Immature natural killer cell (primary cell): Measurements from ENCODE around the gene TRIM71. TPM values are rescaled to one million over a fixed set of nuclear protein-coding genes. Genes with fewer than 3 reads are reported as not detected.

Source experiments
- DNase-seq, 3 donors: peaks; one replicate each; pipeline ENCODE4 v3.0.0; 2022; ENCODE audit warnings: mixed read lengths in 1 of 3
- H3K27ac Mint-ChIP-seq, 6 donors: one replicate each; pipeline ENCODE4 v1.8.0; 2020; ENCODE audit warnings: mixed read lengths in 6 of 6, mild to moderate bottlenecking in 5 of 6, inconsistent platforms in 4 of 6, moderate library complexity in 3 of 6
- H3K27me3 Mint-ChIP-seq, 3 donors: one replicate each; pipeline ENCODE4 v1.8.0; 2020 to 2021; ENCODE audit warnings: low read depth in 3 of 3, mild to moderate bottlenecking in 3 of 3, mixed read lengths in 3 of 3, moderate library complexity in 3 of 3, inconsistent platforms in 1 of 3
- H3K36me3 Mint-ChIP-seq, 3 donors: one replicate each; pipeline ENCODE4 v1.8.0; 2020; ENCODE audit warnings: mixed read lengths in 3 of 3, inconsistent platforms in 2 of 3, mild to moderate bottlenecking in 2 of 3
- H3K4me1 Mint-ChIP-seq, 2 donors: one replicate each; pipeline ENCODE4 v1.8.0; 2020; ENCODE audit warnings: inconsistent platforms in 2 of 2, mild to moderate bottlenecking in 2 of 2, mixed read lengths in 2 of 2, moderate library complexity in 1 of 2
- H3K4me3 Mint-ChIP-seq, 5 donors: one replicate each; pipeline ENCODE4 v1.8.0; 2020; ENCODE audit warnings: mild to moderate bottlenecking in 5 of 5, mixed read lengths in 5 of 5, inconsistent platforms in 3 of 5, moderate library complexity in 3 of 5
- H3K9me3 Mint-ChIP-seq, 6 donors: one replicate each; pipeline ENCODE4 v1.8.0; 2020; ENCODE audit warnings: mild to moderate bottlenecking in 6 of 6, mixed read lengths in 6 of 6, inconsistent platforms in 4 of 6, moderate library complexity in 3 of 6
- polyA plus RNA-seq, 3 donors: library from polyadenylated mRNA; unstranded; fragments of 300-500 nt; fragmentation: Illumina TruSeq; gene quantifications; one replicate each; pipeline ENCODE4 v1.2.3, GENCODE V29; 2021

Gene TRIM71
- polyA plus RNA-seq, 3 donors from 2014 or later, result not detected

DNA sequence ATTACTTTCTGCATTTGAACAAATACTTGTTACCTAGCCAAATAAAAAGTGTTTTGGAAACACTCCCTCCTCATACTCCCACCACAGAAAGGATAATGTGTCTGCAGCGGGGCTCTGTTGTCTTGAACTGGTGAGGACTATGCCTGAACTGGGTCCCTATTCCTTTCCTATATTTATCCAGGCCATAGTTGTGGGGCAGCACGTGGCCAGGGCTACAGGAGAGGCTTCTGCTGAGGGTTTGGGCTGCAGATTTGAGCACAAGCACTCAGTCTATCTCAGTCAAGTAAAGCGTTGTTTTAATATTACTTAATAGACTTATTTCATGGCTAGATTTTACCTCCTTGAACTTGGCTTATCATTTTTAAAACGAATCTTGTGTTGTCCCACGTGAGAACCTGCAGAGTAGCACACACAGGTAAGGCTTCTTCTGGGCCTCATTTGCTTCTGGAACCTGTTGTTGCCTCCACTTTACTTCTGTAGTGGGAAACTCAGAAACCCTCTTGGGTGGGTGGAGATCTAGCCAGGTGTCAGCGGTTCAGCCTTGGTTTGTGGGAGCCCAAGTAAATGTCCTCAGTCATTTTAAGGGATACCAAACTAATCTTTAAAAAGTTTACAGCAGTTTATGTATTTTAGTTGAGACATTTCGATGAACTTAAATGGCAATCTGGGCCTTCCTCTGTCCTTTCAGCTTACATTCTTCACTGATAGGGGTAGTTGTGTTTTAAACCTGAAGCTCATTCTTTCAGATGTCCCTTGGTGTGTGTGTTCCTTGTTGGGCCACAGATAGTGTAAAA, 51.1 kb downstream of the TRIM71 start:
- H3K9me3 Mint-ChIP-seq, result no peaks in the 10 kb centered on the region
- no peak for DNase-seq
- H3K36me3 Mint-ChIP-seq, result no peaks in the 10 kb centered on the region
- H3K27me3 Mint-ChIP-seq, result peaks cover 0 to 6% (median 0%) of the 10 kb centered on the region in 3 donors
- H3K27ac Mint-ChIP-seq, result no peak overlapping the region
- no peaks in the 10 kb centered on the region for H3K4me1 Mint-ChIP-seq
- H3K4me3 Mint-ChIP-seq, result no peak overlapping the region

DNA sequence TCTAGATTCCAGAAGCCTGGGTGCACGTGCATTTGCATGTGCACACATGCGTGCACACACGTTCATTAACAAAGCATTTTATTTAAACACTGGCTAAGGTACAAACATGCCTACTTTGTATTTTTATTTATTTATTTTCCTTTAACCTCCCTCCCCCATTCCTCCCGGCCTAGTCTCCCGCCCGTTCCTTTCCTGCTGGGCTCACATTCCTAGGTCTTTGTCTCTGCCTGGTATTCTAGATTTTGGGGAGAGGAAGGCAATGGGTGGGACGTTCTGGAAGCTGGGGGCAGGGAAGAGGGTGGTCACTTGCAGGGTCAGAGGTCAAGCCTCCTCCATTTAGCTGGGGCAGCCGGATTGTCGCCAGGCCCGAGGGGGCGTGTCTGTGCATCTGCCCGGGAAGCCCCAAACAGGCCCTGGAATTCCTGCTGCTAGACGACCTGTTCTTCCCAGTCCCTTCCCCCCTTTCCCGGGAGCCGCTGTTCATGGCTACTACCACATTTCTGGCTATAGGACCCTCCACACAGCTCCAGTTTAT, 51.8 kb downstream of the TRIM71 start:
- DNase-seq, result no peak
- Mint-ChIP-seq H3K27me3 (peaks cover 0 to 11% (median 0%) of the 10 kb centered on the region in 3 donors), H3K4me3 (no peak overlapping the region), H3K4me1 (no peaks in the 10 kb centered on the region), H3K27ac (no peak overlapping the region), H3K36me3 (no peaks in the 10 kb centered on the region), H3K9me3 (no peaks in the 10 kb centered on the region)

GRCh38 chr3:32870373-32871095, 52.7 kb downstream of the TRIM71 start:
- H3K9me3 Mint-ChIP-seq, result no peaks in the 10 kb centered on the region
- no peak overlapping the region for H3K27ac Mint-ChIP-seq
- H3K4me3 Mint-ChIP-seq, result no peak overlapping the region
- H3K27me3 Mint-ChIP-seq, result peaks cover 0 to 11% (median 0%) of the 10 kb centered on the region in 3 donors
- no peaks in the 10 kb centered on the region for H3K36me3 Mint-ChIP-seq
- no peaks in the 10 kb centered on the region for H3K4me1 Mint-ChIP-seq
- DNase-seq, result no peak

DNA sequence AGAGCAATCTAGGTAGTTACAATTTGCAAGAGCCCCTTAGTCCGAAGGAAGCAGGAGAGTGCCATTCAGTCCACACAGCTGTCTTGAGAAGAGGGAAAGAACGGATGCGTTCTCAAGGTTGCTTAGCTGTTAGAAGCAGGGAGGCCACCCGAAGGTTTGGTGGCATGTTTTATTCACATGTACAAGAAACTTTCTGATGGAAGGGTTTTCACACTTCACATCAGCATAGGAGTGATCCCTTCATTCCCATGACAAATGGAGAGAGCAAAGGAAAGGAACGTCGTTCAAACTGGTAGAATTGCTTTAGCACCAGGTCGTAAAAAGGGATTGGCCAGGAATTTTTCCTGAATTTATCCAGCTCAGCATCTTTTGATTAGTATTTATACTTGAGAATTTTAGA, 53.5 kb downstream of the TRIM71 start:
- peaks cover 0 to 7% (median 0%) of the 10 kb centered on the region in 3 donors for H3K27me3 Mint-ChIP-seq
- no peak overlapping the region for H3K27ac Mint-ChIP-seq
- no peak overlapping the region for H3K4me3 Mint-ChIP-seq
- no peaks in the 10 kb centered on the region for H3K9me3 Mint-ChIP-seq
- H3K4me1 Mint-ChIP-seq, result no peaks in the 10 kb centered on the region
- H3K36me3 Mint-ChIP-seq, result no peaks in the 10 kb centered on the region
- no peak for DNase-seq

- DNase-seq, result no peak
- H3K27ac Mint-ChIP-seq, result no peak overlapping the region
- H3K9me3 Mint-ChIP-seq, result no peaks in the 10 kb centered on the region
- H3K36me3 Mint-ChIP-seq, result no peaks in the 10 kb centered on the region
- H3K27me3 Mint-ChIP-seq, result peaks cover 0 to 5% (median 0%) of the 10 kb centered on the region in 3 donors
- H3K4me1 Mint-ChIP-seq, result no peaks in the 10 kb centered on the region
- no peak overlapping the region for H3K4me3 Mint-ChIP-seq
Observed at GRCh38 chr3:32872487-32873382, 54.9 kb downstream of the TRIM71 start.

GRCh38 chr3:32873531-32874130, 55.8 kb downstream of the TRIM71 start:
- H3K4me1 Mint-ChIP-seq, result no peaks in the 10 kb centered on the region
- no peak overlapping the region for H3K4me3 Mint-ChIP-seq
- no peaks in the 10 kb centered on the region for H3K36me3 Mint-ChIP-seq
- DNase-seq, result no peak
- H3K9me3 Mint-ChIP-seq, result no peaks in the 10 kb centered on the region
- H3K27me3 Mint-ChIP-seq, result peaks cover 0 to 5% (median 0%) of the 10 kb centered on the region in 3 donors
- H3K27ac Mint-ChIP-seq, result no peak overlapping the region

GRCh38 chr3:32876920-32877319, 59.1 kb downstream of the TRIM71 start:
- no peak overlapping the region for H3K27ac Mint-ChIP-seq

DNA sequence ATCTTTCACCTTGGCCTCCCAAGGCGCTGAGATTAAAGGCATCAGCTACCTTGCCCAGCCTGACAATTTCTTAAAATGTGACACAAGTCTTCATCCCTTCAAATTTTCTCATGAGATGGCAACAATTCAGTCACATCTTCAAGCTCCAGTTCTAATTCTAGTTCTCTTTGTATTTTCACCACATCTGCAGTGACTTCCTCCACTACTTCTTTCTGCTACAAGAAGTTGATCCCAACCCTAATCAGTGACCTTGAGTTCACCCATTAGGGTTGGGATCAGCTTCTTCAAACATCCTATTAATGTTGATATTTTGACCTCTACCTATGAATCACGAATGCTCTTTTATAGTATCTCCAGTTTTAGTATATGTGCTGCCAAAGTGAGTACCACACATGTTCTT, 59.8 kb downstream of the TRIM71 start:
- H3K27me3 Mint-ChIP-seq, result peaks cover 0 to 5% (median 0%) of the 10 kb centered on the region in 3 donors
- no peaks in the 10 kb centered on the region for H3K9me3 Mint-ChIP-seq

More at GRCh38 chr3:32876920-32877319, 59.1 kb downstream of the TRIM71 start:
- DNase-seq, result no peak
- Mint-ChIP-seq H3K4me3 (no peak overlapping the region), H3K9me3 (no peaks in the 10 kb centered on the region), H3K27me3 (peaks cover 0 to 5% (median 0%) of the 10 kb centered on the region in 3 donors), H3K36me3 (no peaks in the 10 kb centered on the region), H3K4me1 (no peaks in the 10 kb centered on the region)

DNA sequence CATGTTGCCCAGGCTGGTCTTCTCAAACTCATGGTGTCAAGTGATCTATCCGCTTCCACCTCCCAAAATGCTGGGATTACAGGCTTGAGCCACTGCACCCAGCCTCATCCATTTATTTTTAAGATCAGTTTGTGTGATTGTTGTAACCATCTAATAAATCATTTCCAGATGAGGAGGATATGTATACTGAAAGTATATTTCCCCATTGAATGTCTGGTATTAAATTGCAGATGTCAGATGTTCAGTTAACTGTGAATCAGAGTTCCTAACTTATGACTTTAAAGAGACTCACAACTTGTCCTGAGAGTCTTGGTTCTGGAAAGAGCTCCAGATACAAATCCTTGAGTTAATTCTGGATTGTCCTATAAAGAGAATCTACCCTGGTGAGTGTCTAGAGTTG, 62.4 kb downstream of the TRIM71 start:
- no peaks in the 10 kb centered on the region for H3K36me3 Mint-ChIP-seq
- no peak overlapping the region for H3K27ac Mint-ChIP-seq
- H3K4me1 Mint-ChIP-seq, result peaks cover 0 to 3% of the 10 kb centered on the region in 2 donors
- H3K27me3 Mint-ChIP-seq, result no peaks in the 10 kb centered on the region
- no peaks in the 10 kb centered on the region for H3K9me3 Mint-ChIP-seq
- no peak for DNase-seq
- no peak overlapping the region for H3K4me3 Mint-ChIP-seq

More for the DNA sequence above, 59.8 kb downstream of the TRIM71 start:
- no peak overlapping the region for H3K27ac Mint-ChIP-seq
- H3K4me1 Mint-ChIP-seq, result no peaks in the 10 kb centered on the region
- DNase-seq, result no peak
- H3K36me3 Mint-ChIP-seq, result no peaks in the 10 kb centered on the region
- H3K4me3 Mint-ChIP-seq, result no peak overlapping the region

GRCh38 chr3:32881624-32882023, 63.8 kb downstream of the TRIM71 start:
- Mint-ChIP-seq H3K4me1 (peaks cover 0 to 3% of the 10 kb centered on the region in 2 donors), H3K9me3 (no peaks in the 10 kb centered on the region), H3K4me3 (no peak overlapping the region), H3K27ac (no peak overlapping the region), H3K27me3 (no peaks in the 10 kb centered on the region), H3K36me3 (no peaks in the 10 kb centered on the region)
- no peak for DNase-seq

DNA sequence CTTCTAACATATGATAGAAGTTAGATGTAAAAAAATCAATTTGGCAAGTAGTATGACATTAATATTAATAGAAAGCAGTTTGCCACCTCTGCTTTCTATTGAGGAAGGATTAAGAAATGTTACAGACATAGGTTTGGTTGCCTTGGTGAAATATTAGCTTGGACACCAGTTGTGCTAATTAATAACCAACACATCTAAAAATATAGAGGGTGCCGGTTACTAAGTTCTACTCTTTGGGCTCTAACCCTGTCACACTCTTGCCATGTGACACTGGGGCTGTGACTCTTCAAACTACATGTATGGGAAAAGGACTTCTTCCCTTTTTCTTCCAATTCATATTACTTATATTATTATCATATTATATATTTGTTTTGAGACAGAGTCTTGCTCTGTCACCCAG, 64.4 kb downstream of the TRIM71 start:
- H3K9me3 Mint-ChIP-seq, result no peaks in the 10 kb centered on the region
- peaks cover 0 to 3% of the 10 kb centered on the region in 2 donors for H3K4me1 Mint-ChIP-seq
- no peaks in the 10 kb centered on the region for H3K36me3 Mint-ChIP-seq
- H3K4me3 Mint-ChIP-seq, result no peak overlapping the region
- H3K27ac Mint-ChIP-seq, result no peak overlapping the region
- DNase-seq, result no peak
- no peaks in the 10 kb centered on the region for H3K27me3 Mint-ChIP-seq

- Mint-ChIP-seq H3K27ac (no peak overlapping the region), H3K36me3 (no peaks in the 10 kb centered on the region), H3K9me3 (no peaks in the 10 kb centered on the region), H3K27me3 (no peaks in the 10 kb centered on the region), H3K4me3 (no peak overlapping the region), H3K4me1 (peaks cover 0 to 3% of the 10 kb centered on the region in 2 donors)
- no peak for DNase-seq
Observed at GRCh38 chr3:32882603-32883025, 64.8 kb downstream of the TRIM71 start.

GRCh38 chr3:32883817-32884216, 66.0 kb downstream of the TRIM71 start:
- Mint-ChIP-seq H3K27ac (no peak overlapping the region), H3K4me1 (peaks cover 0 to 3% of the 10 kb centered on the region in 2 donors), H3K36me3 (no peaks in the 10 kb centered on the region), H3K4me3 (no peak overlapping the region), H3K9me3 (no peaks in the 10 kb centered on the region), H3K27me3 (peaks cover 0 to under 1% (median 0%) of the 10 kb centered on the region in 3 donors)
- DNase-seq, result no peak
